HEK293 (cell line): Measurements from ENCODE around the gene PNMA5.

Source experiments
- CTCF ChIA-PET: fragments of 350-600 bp; formaldehyde crosslinking; extraction: SDS; loops from one replicate; lab custom pipeline; 2021; ENCODE audit warnings: antibody characterized with exemption; lab: Yijun Ruan, JAX
- POLR2A ChIA-PET: fragments of 300-600 bp; formaldehyde crosslinking; extraction: SDS; loops from one replicate; lab custom pipeline; 2020; ENCODE audit warnings: antibody characterized with exemption, inconsistent platforms; lab: Yijun Ruan, JAX
- H3K27ac ChIP-seq: fragments of 200-500 bp; sonication (Bioruptor generic); 2 replicates; pipeline ENCODE4 v1.5.1; 2014; ENCODE audit warnings: low read depth, low read length, control low read depth, inconsistent platforms; ENCODE audit errors: extremely low read depth
- H3K36me3 ChIP-seq, 2 experiments: fragments of 200-500 bp in 1 of 2; sonication (Bioruptor generic) in 1 of 2; 1 replicate in 1 of 2; 2 replicates in 1 of 2; pipeline ENCODE4 v1.5.1; 2014 to 2017; ENCODE audit warnings: inconsistent platforms in 2 of 2, low read length in 2 of 2; ENCODE audit not compliant: control insufficient read depth in 2 of 2, insufficient read depth in 1 of 2
- H3K4me1 ChIP-seq: fragments of 200-500 bp; sonication (Bioruptor generic); 2 replicates; pipeline ENCODE4 v1.5.1; 2014; ENCODE audit warnings: mild to moderate bottlenecking, low read length, inconsistent platforms; ENCODE audit not compliant: control insufficient read depth, insufficient read depth
- H3K4me3 ChIP-seq: 2 replicates; pipeline ENCODE4 v1.5.1; 2011; ENCODE audit warnings: low read depth, mild to moderate bottlenecking, control low read depth, low read length, moderate library complexity
- H3K9me3 ChIP-seq: fragments of 200-500 bp; sonication (Bioruptor generic); 2 replicates; pipeline ENCODE4 v1.5.1; 2014; ENCODE audit warnings: low read depth, low read length, inconsistent platforms; ENCODE audit not compliant: control insufficient read depth, insufficient read depth
- BCL11A ChIP-seq: fragments of 450-650 bp; formaldehyde crosslinking; IDR thresholded peaks from 2 replicates; pipeline ENCODE4 v1.5.1; 2016; ENCODE audit warnings: low read depth, missing biosample characterization, missing genetic modification characterization
- CTCF ChIP-seq: fragments of 450-650 bp; formaldehyde crosslinking; IDR thresholded peaks from 2 replicates; pipeline ENCODE4 v1.5.1; 2016; ENCODE audit warnings: missing biosample characterization, missing genetic modification characterization
- EGR2 ChIP-seq: fragments of 450-650 bp; formaldehyde crosslinking; IDR thresholded peaks from 2 replicates; pipeline ENCODE4 v1.5.1; 2016; ENCODE audit warnings: low read depth, missing biosample characterization, missing genetic modification characterization
- GFI1B ChIP-seq: fragments of 450-650 bp; formaldehyde crosslinking; IDR thresholded peaks from 2 replicates; pipeline ENCODE4 v1.5.1; 2016; ENCODE audit warnings: missing biosample characterization, missing genetic modification characterization
- KLF10 ChIP-seq: fragments of 450-650 bp; IDR thresholded peaks from 2 replicates; pipeline ENCODE4 v1.5.1; 2018; ENCODE audit warnings: missing biosample characterization, mild to moderate bottlenecking, missing genetic modification characterization
- MYNN ChIP-seq: fragments of 450-650 bp; formaldehyde crosslinking; IDR thresholded peaks from 2 replicates; pipeline ENCODE4 v1.5.1; 2016; ENCODE audit warnings: missing biosample characterization, missing genetic modification characterization, borderline replicate concordance
- ZBTB26 ChIP-seq: fragments of 450-650 bp; formaldehyde crosslinking; optimal IDR thresholded peaks from 2 replicates; pipeline ENCODE3; 2016; ENCODE audit warnings: missing biosample characterization, mild to moderate bottlenecking, missing genetic modification characterization
- ZFHX2 ChIP-seq: fragments of 450-650 bp; formaldehyde crosslinking; conservative IDR thresholded peaks from 2 replicates; pipeline ENCODE4 v1.5.1; 2016; ENCODE audit warnings: missing biosample characterization, missing genetic modification characterization
- ZFP69B ChIP-seq: fragments of 450-650 bp; formaldehyde crosslinking; IDR thresholded peaks from 2 replicates; pipeline ENCODE4 v1.5.1; 2016; ENCODE audit warnings: missing biosample characterization, missing genetic modification characterization
- ZNF10 ChIP-seq: fragments of 450-650 bp; formaldehyde crosslinking; IDR thresholded peaks from 2 replicates; pipeline ENCODE4 v1.5.1; 2017; ENCODE audit warnings: missing biosample characterization, missing genetic modification characterization
- ZNF2 ChIP-seq: fragments of 450-650 bp; formaldehyde crosslinking; IDR thresholded peaks from 2 replicates; pipeline ENCODE4 v1.5.1; 2016; ENCODE audit warnings: missing biosample characterization, missing genetic modification characterization
- ZNF214 ChIP-seq: fragments of 450-650 bp; formaldehyde crosslinking; IDR thresholded peaks from 2 replicates; pipeline ENCODE4 v1.5.1; 2017; ENCODE audit warnings: missing biosample characterization, mild to moderate bottlenecking, missing genetic modification characterization, borderline replicate concordance
- ZNF248 ChIP-seq: fragments of 450-650 bp; formaldehyde crosslinking; IDR thresholded peaks from 2 replicates; pipeline ENCODE4 v1.5.1; 2017; ENCODE audit warnings: missing biosample characterization, missing genetic modification characterization
- ZNF280D ChIP-seq: fragments of 450-650 bp; formaldehyde crosslinking; IDR thresholded peaks from 2 replicates; pipeline ENCODE4 v1.5.1; 2016; ENCODE audit warnings: missing biosample characterization, missing genetic modification characterization
- ZNF426 ChIP-seq: fragments of 450-650 bp; formaldehyde crosslinking; IDR thresholded peaks from 2 replicates; pipeline ENCODE4 v1.5.1; 2017; ENCODE audit warnings: missing biosample characterization, missing genetic modification characterization, mild to moderate bottlenecking, inconsistent platforms, moderate library complexity
- ZNF433 ChIP-seq: fragments of 450-650 bp; formaldehyde crosslinking; IDR thresholded peaks from 2 replicates; pipeline ENCODE4 v1.5.1; 2016; ENCODE audit warnings: missing biosample characterization, missing genetic modification characterization, low read depth
- ZNF548 ChIP-seq: fragments of 450-650 bp; formaldehyde crosslinking; IDR thresholded peaks from 2 replicates; pipeline ENCODE4 v1.5.1; 2016; ENCODE audit warnings: missing biosample characterization, missing genetic modification characterization
- ZNF555 ChIP-seq: fragments of 450-650 bp; formaldehyde crosslinking; conservative IDR thresholded peaks from 2 replicates; pipeline ENCODE4 v1.5.1; 2017; ENCODE audit warnings: missing biosample characterization, mild to moderate bottlenecking, missing genetic modification characterization, inconsistent platforms
- ZNF600 ChIP-seq: fragments of 450-650 bp; formaldehyde crosslinking; IDR thresholded peaks from 2 replicates; pipeline ENCODE4 v1.5.1; 2016; ENCODE audit warnings: missing biosample characterization, missing genetic modification characterization
- ZNF654 ChIP-seq: fragments of 450-650 bp; formaldehyde crosslinking; IDR thresholded peaks from 2 replicates; pipeline ENCODE4 v1.5.1; 2016; ENCODE audit warnings: low read depth, missing biosample characterization, missing genetic modification characterization
- ZSCAN5A ChIP-seq: fragments of 450-650 bp; formaldehyde crosslinking; IDR thresholded peaks from 2 replicates; pipeline ENCODE4 v1.5.1; 2016; ENCODE audit warnings: missing biosample characterization, missing genetic modification characterization

The PNMA5 gene

GRCh38 chrX:152993933-152994332, at the start of gene PNMA5:
Gene PNMA5 (minus strand): TSS chrX:152994116. CDS start chrX:152991598, 2,518 bp downstream.
- TF ChIP-seq KLF10 (tag by site-specific recombination) (no peak), ZNF426 (tag by site-specific recombination) (no peak), ZNF555 (tag by site-specific recombination) (no peak), ZNF280D (no peak), ZNF214 (tag by site-specific recombination) (no peak), BCL11A (tag by site-specific recombination) (no peak), ZNF654 (tag by site-specific recombination) (no peak), ZFP69B (tag by site-specific recombination) (no peak)
- H3K36me3 ChIP-seq: no peaks in the 10 kb centered on the region
- no peak within 1 kb of the TSS for H3K27ac ChIP-seq
- no peaks in the 10 kb centered on the region for H3K4me1 ChIP-seq
- no peak within 1 kb of the TSS for H3K4me3 ChIP-seq
- POLR2A ChIA-PET: no interaction called here
- CTCF ChIA-PET: interaction anchor here (1.1 kb wide), 1 partner anchor 52 kb away, joined by 4 read pairs; no protein-coding TSS in a partner anchor
- no peaks in the 10 kb centered on the region for H3K9me3 ChIP-seq

GRCh38 chrX:153032397-153033118, 38.6 kb upstream of the PNMA5 start:
- CTCF ChIA-PET: interaction anchor here (0.6 to 1.7 kb wide), 23 partner anchors 11 to 982 kb away, joined by 3 to 8 read pairs (median 3); no protein-coding TSS in a partner anchor
- POLR2A ChIA-PET: no interaction called here
- Histone ChIP-seq H3K4me1 (no peaks in the 10 kb centered on the region), H3K4me3 (no peak overlapping the region; the same call in 1 of the 2 replicates), H3K36me3 (no peaks in the 10 kb centered on the region), H3K27ac (no peak overlapping the region), H3K9me3 (no peaks in the 10 kb centered on the region)
- TF ChIP-seq ZFHX2 (peak; percentile 59), GFI1B (no peak), ZNF600 (no peak), ZNF280D (no peak), EGR2 (tag by site-specific recombination) (peak; percentile 58; the same call in 1 of the 2 replicates), ZNF10 (tag by site-specific recombination) (no peak), MYNN (tag by site-specific recombination) (no peak), ZBTB26 (tag by site-specific recombination) (peak; percentile 54), ZNF2 (peak; percentile 68; the same call in 1 of the 2 replicates), ZNF248 (tag by site-specific recombination) (no peak), ZNF433 (tag by site-specific recombination) (no peak), CTCF (tag by site-specific recombination) (peak; percentile 95), ZNF548 (tag by site-specific recombination) (no peak), ZSCAN5A (tag by site-specific recombination) (no peak)
